Measurements from ENCODE around the gene SPATA33.
A peak's percentile ranks its signal among the peaks of the same experiment; 100 is the strongest.

GRCh38 chr16:89712274-89712781, 54.7 kb downstream of the SPATA33 start:
- TF ChIP-seq TEAD4 (CRISPR knock-in tag; IDR thresholded peaks at IDR 0.05) (no peak), CTCF (IDR thresholded peaks at IDR 0.05) (no peak), ZNF416 (CRISPR knock-in tag; IDR thresholded peaks at IDR 0.05) (no peak), NFYB (CRISPR knock-in tag; conservative IDR thresholded peaks at IDR 0.05; ENCODE audit: low read depth) (0 out of 2 replicates have a peak, but pooled peaks have one; percentile 2), PREB (CRISPR knock-in tag; IDR thresholded peaks at IDR 0.05; ENCODE audit: borderline replicate concordance) (no peak), ATF6 (CRISPR knock-in tag; IDR thresholded peaks at IDR 0.05) (no peak), USF1 (CRISPR knock-in tag; IDR thresholded peaks at IDR 0.05) (no peak), NR2C2 (CRISPR knock-in tag; IDR thresholded peaks at IDR 0.05) (no peak), FOXP1 (CRISPR knock-in tag; IDR thresholded peaks at IDR 0.05; ENCODE audit: borderline replicate concordance) (no peak), FOXP4 (CRISPR knock-in tag; IDR thresholded peaks at IDR 0.05) (no peak), E2F4 (CRISPR knock-in tag; IDR thresholded peaks at IDR 0.05; ENCODE audit: borderline replicate concordance, low read depth) (no peak), GRHL2 (CRISPR knock-in tag; IDR thresholded peaks at IDR 0.05; ENCODE audit: insufficient replicate concordance, severe bottlenecking) (no peak), STAT6 (CRISPR knock-in tag; conservative IDR thresholded peaks at IDR 0.05; ENCODE audit: low read depth) (no peak), RELA (CRISPR knock-in tag; IDR thresholded peaks at IDR 0.05; ENCODE audit: borderline replicate concordance) (no peak)

All from WTC11 (cell line).